ENCODE data around the gene MAP2. TPM values are rescaled to one million over a fixed set of nuclear protein-coding genes. Genes with fewer than 3 reads are reported as not detected.

MAP2 gene
- total and polyA plus RNA-seq, 10 of the 15 experiments (the other 5 are each of a cell fraction or from before 2014, with no cell fraction given): 0.01 TPM; not detected in 9

DNA sequence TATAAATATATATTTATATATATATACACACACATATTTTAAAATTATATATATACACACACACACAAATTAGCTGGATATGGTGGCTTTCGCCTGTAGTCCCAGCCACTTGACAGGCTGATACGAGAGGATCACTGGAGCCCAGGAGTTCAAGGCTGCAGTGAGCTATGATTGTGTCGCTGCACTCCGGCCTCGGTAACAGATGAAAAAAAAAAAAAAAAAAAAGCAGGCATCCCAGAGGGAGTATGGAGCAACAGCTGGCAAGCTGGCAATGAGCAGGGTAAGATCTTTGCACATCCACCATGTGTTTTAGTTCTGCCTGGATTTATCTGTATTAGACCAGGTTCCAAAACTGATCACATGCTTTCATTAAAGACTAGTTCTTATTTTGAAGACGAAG lies 170.1 kb downstream of the MAP2 start (continued):
- TF ChIP-seq FOXM1 (IDR thresholded peaks at IDR 0.05; ENCODE audit: low read depth, low read length): no peak
- TF ChIP-seq CREB1 (IDR thresholded peaks at IDR 0.05; ENCODE audit: low read depth): no peak
- TF ChIP-seq, protein P1, sequence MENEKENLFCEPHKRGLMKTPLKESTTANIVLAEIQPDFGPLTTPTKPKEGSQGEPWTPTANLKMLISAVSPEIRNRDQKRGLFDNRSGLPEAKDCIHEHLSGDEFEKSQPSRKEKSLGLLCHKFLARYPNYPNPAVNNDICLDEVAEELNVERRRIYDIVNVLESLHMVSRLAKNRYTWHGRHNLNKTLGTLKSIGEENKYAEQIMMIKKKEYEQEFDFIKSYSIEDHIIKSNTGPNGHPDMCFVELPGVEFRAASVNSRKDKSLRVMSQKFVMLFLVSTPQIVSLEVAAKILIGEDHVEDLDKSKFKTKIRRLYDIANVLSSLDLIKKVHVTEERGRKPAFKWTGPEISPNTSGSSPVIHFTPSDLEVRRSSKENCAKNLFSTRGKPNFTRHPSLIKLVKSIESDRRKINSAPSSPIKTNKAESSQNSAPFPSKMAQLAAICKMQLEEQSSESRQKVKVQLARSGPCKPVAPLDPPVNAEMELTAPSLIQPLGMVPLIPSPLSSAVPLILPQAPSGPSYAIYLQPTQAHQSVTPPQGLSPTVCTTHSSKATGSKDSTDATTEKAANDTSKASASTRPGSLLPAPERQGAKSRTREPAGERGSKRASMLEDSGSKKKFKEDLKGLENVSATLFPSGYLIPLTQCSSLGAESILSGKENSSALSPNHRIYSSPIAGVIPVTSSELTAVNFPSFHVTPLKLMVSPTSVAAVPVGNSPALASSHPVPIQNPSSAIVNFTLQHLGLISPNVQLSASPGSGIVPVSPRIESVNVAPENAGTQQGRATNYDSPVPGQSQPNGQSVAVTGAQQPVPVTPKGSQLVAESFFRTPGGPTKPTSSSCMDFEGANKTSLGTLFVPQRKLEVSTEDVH (IDR thresholded peaks at IDR 0.05; ENCODE audit: low read depth, partially characterized antibody): no peak

DNA sequence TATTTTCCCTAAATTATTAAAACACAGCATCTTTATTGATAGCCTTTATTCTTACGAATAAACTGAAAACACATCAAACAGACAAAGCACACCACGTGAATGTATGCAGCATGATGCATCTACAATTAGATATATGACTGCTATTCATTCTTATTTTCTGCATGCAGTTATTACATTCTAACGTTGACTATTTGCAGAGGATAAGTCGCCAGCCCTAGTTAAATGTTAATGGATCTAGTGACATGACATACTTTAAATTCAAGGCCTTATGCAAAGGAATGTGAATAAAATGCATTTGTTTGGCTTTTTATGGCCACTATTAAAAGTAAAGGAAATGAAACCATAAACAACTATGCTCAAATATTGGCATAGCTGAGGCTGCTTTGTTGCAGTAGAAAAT lies 172.4 kb downstream of the MAP2 start:
- TF ChIP-seq, protein P2, sequence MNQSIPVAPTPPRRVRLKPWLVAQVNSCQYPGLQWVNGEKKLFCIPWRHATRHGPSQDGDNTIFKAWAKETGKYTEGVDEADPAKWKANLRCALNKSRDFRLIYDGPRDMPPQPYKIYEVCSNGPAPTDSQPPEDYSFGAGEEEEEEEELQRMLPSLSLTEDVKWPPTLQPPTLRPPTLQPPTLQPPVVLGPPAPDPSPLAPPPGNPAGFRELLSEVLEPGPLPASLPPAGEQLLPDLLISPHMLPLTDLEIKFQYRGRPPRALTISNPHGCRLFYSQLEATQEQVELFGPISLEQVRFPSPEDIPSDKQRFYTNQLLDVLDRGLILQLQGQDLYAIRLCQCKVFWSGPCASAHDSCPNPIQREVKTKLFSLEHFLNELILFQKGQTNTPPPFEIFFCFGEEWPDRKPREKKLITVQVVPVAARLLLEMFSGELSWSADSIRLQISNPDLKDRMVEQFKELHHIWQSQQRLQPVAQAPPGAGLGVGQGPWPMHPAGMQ (IDR thresholded peaks at IDR 0.05; ENCODE audit: borderline replicate concordance): no peak
- TF ChIP-seq ZZZ3 (IDR thresholded peaks at IDR 0.05; ENCODE audit: control insufficient read depth, insufficient read length, low read depth) (no peak), FOXM1 (IDR thresholded peaks at IDR 0.05; ENCODE audit: low read depth, low read length) (no peak), POU2F2 (IDR thresholded peaks at IDR 0.05; ENCODE audit: borderline replicate concordance, low read depth, low read length) (no peak), HDAC2 (IDR thresholded peaks at IDR 0.05) (no peak), ZNF274 (IDR thresholded peaks at IDR 0.05; ENCODE audit: insufficient read depth, insufficient read length) (no peak), MXI1 (IDR thresholded peaks at IDR 0.05; ENCODE audit: low read depth, low read length) (no peak), BMI1 (IDR thresholded peaks at IDR 0.05; ENCODE audit: borderline replicate concordance) (no peak)
- TF ChIP-seq, protein P3, sequence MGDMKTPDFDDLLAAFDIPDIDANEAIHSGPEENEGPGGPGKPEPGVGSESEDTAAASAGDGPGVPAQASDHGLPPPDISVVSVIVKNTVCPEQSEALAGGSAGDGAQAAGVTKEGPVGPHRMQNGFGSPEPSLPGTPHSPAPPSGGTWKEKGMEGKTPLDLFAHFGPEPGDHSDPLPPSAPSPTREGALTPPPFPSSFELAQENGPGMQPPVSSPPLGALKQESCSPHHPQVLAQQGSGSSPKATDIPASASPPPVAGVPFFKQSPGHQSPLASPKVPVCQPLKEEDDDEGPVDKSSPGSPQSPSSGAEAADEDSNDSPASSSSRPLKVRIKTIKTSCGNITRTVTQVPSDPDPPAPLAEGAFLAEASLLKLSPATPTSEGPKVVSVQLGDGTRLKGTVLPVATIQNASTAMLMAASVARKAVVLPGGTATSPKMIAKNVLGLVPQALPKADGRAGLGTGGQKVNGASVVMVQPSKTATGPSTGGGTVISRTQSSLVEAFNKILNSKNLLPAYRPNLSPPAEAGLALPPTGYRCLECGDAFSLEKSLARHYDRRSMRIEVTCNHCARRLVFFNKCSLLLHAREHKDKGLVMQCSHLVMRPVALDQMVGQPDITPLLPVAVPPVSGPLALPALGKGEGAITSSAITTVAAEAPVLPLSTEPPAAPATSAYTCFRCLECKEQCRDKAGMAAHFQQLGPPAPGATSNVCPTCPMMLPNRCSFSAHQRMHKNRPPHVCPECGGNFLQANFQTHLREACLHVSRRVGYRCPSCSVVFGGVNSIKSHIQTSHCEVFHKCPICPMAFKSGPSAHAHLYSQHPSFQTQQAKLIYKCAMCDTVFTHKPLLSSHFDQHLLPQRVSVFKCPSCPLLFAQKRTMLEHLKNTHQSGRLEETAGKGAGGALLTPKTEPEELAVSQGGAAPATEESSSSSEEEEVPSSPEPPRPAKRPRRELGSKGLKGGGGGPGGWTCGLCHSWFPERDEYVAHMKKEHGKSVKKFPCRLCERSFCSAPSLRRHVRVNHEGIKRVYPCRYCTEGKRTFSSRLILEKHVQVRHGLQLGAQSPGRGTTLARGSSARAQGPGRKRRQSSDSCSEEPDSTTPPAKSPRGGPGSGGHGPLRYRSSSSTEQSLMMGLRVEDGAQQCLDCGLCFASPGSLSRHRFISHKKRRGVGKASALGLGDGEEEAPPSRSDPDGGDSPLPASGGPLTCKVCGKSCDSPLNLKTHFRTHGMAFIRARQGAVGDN (IDR thresholded peaks at IDR 0.05): no peak
- Histone ChIP-seq H4K20me1 (ENCODE audit: control insufficient read depth, insufficient read depth) (no peaks in the 10 kb centered on the region), H3K9me3 (replicated peaks; ENCODE audit: control insufficient read depth, insufficient read depth, low read length) (no peaks in the 10 kb centered on the region), H3K79me2 (ENCODE audit: control insufficient read depth, insufficient read depth, low read length) (no peaks in the 10 kb centered on the region), H2AFZ (ENCODE audit: control insufficient read depth, low read depth, low read length) (no peak overlapping the region), H3K4me1 (ENCODE audit: control insufficient read depth, insufficient read depth, low read length) (no peaks in the 10 kb centered on the region), H3K27ac (ENCODE audit: control insufficient read depth, insufficient read depth) (no peak overlapping the region), H3K36me3 (ENCODE audit: control insufficient read depth in 2 of 2, insufficient read depth in 2 of 2, low read length in 1 of 2) (no peaks in the 10 kb centered on the region), H3K9ac (ENCODE audit: control insufficient read depth, insufficient read depth, low read length) (no peak overlapping the region), H3K4me2 (ENCODE audit: control insufficient read depth, insufficient read depth) (no peak overlapping the region), H3K27me3 (replicated peaks in 1 of 2; ENCODE audit: control insufficient read depth in 2 of 2, insufficient read depth in 2 of 2, low read length in 1 of 2) (no peaks in the 10 kb centered on the region), H3K4me3 (no peak overlapping the region)
- DNase-seq (ENCODE audit: low read depth, low spot score): no peak
- in situ Hi-C loops (cut with MboI): no loop called here
- no TSS peak for BruUV-seq (replicated peaks)
- intact Hi-C loops (cut with micrococcal nuclease; ENCODE audit: unreplicated experiment): no loop called here
- no peak for FAIRE-seq
- ChIA-PET RAD21 (ENCODE audit: unreplicated experiment) (no interaction called here), CTCF (interaction anchor here (1.0 kb wide), 1 partner anchor 19 kb away, joined by 3 read pairs; no protein-coding TSS in a partner anchor), POLR2A (no interaction called here), SMC1A (ENCODE audit: uncharacterized antibody, unreplicated experiment) (interaction anchor here (0.5 to 1.5 kb wide), 2 partner anchors 10 to 110 kb away, joined by 3 read pairs; no protein-coding TSS in a partner anchor)
- ATAC-seq: no peak
- WGBS (ENCODE audit: insufficient coverage, insufficient replicate concordance, low lambda C conversion rate, missing lambda C conversion rate): 44% methylated on average over 4 of the region's 4 CpGs

Data from GM12878 (cell line).